HCT116 (cell line): ENCODE data around the gene SNX22. TPM values are rescaled to one million over a fixed set of nuclear protein-coding genes. Genes with fewer than 3 reads are reported as not detected.

Source experiments
- ATAC-seq: fragments of 200-7000 bp; cut with Tn5 transposase; 2 replicates; pipeline ENCODE4 v1.9.1; 2020; ENCODE audit warnings: mild to moderate bottlenecking, moderate library complexity
- BruUV-seq: library from RNA; stranded (reverse); fragments of 400-500 nt; replicated peaks from 2 replicates; lab custom pipeline; 2021; lab: Mats Ljungman, UMichigan
- CTCF ChIA-PET: fragments of 300-600 bp; sonication (Branson Sonifier 250); formaldehyde crosslinking; loops from one replicate; lab custom pipeline; 2021; ENCODE audit warnings: antibody characterized with exemption; lab: Charles Lee
- POLR2A ChIA-PET: fragments of 300-600, 350-600 bp; sonication (Branson Sonifier 250); formaldehyde crosslinking; loops from one replicate; lab custom pipeline; 2021; ENCODE audit warnings: antibody characterized with exemption; lab: Charles Lee
- RAD21 ChIA-PET, 2 experiments: fragments of 300-600 bp; sonication (Branson Sonifier 250); formaldehyde crosslinking; loops; one replicate each; lab custom pipeline; 2023; ENCODE audit warnings: low total read pairs in 2 of 2; ENCODE audit not compliant: uncharacterized antibody in 2 of 2, unreplicated experiment in 2 of 2, low non-redundant PET in 1 of 2; lab: Charles Lee
- DNase-seq: peaks from one replicate; pipeline ENCODE4 v3.0.0-alpha.2; 2010; ENCODE audit warnings: low read depth, low spot score
- H2AFZ ChIP-seq: fragments of 200-600 bp; shearing (Covaris generic), sonication (generic); 2 replicates; pipeline ENCODE4 v1.6.1; 2017; ENCODE audit warnings: low read depth, mixed run types, mixed read lengths, antibody characterized with exemption, low read length; ENCODE audit not compliant: poor library complexity, severe bottlenecking
- H3K27ac ChIP-seq: 2 replicates; pipeline ENCODE4 v1.5.1; 2012; ENCODE audit warnings: low read depth, low read length
- H3K27me3 ChIP-seq: fragments of 200-600 bp; sonication (generic); 2 replicates; pipeline ENCODE4 v1.6.1; 2016; ENCODE audit warnings: mixed run types, low read length, mixed read lengths; ENCODE audit not compliant: insufficient read depth
- H3K36me3 ChIP-seq, 2 experiments: fragments of 200-500 bp in 1 of 2; fragments of 200-600 bp in 1 of 2; sonication (Bioruptor generic) in 1 of 2; sonication (generic) in 1 of 2; 2 replicates each; pipeline versions ENCODE4 v1.5.1 to v1.6.1; 2014 to 2016; ENCODE audit warnings: low read length in 2 of 2, inconsistent platforms in 1 of 2, mixed read lengths in 1 of 2, mixed run types in 1 of 2; ENCODE audit not compliant: insufficient read depth in 2 of 2, control insufficient read depth in 1 of 2
- H3K4me1 ChIP-seq, 2 experiments: fragments of 200-600 bp in 1 of 2; sonication (generic) in 1 of 2; 2 replicates each; pipeline versions ENCODE4 v1.5.1 to v1.6.1; 2012 to 2017; ENCODE audit warnings: low read length in 2 of 2, inconsistent platforms in 1 of 2, mild to moderate bottlenecking in 1 of 2, mixed read lengths in 1 of 2, mixed run types in 1 of 2, moderate library complexity in 1 of 2; ENCODE audit not compliant: insufficient read depth in 2 of 2, control insufficient read depth in 1 of 2
- H3K4me2 ChIP-seq: fragments of 200-600 bp; sonication (generic); 2 replicates; pipeline ENCODE4 v1.6.1; 2017; ENCODE audit warnings: mixed run types, low read length, mixed read lengths
- H3K4me3 ChIP-seq, 2 experiments: fragments of 200-600 bp in 1 of 2; sonication (generic) in 1 of 2; replicated peaks in 1 of 2; 2 replicates each; pipeline ENCODE4 v1.5.1; 2011 to 2016; ENCODE audit warnings: low read length in 2 of 2, control low read depth in 1 of 2, low read depth in 1 of 2, mild to moderate bottlenecking in 1 of 2, mixed read lengths in 1 of 2, mixed run types in 1 of 2
- H3K79me2 ChIP-seq: fragments of 200-600 bp; sonication (generic); 2 replicates; pipeline ENCODE4 v1.6.1; 2017; ENCODE audit warnings: mild to moderate bottlenecking, mixed run types, low read length, moderate library complexity, mixed read lengths; ENCODE audit not compliant: insufficient read depth
- H3K9ac ChIP-seq: fragments of 200-600 bp; sonication (generic); 2 replicates; pipeline ENCODE4 v1.6.1; 2016; ENCODE audit warnings: low read length, mixed read lengths
- H3K9me2 ChIP-seq: fragments of 200-600 bp; sonication (generic), shearing (Covaris generic); 2 replicates; pipeline ENCODE4 v1.6.1; 2017; ENCODE audit warnings: mixed run types, mild to moderate bottlenecking, moderate library complexity; ENCODE audit not compliant: insufficient read depth
- H3K9me3 ChIP-seq, 2 experiments: fragments of 200-500 bp in 1 of 2; fragments of 200-600 bp in 1 of 2; sonication (Bioruptor generic) in 1 of 2; sonication (generic) in 1 of 2; 2 replicates each; pipeline ENCODE4 v1.6.1; 2014 to 2017; ENCODE audit warnings: low read length in 2 of 2, mixed read lengths in 2 of 2, inconsistent platforms in 1 of 2, low read depth in 1 of 2, mild to moderate bottlenecking in 1 of 2, mixed run types in 1 of 2, moderate library complexity in 1 of 2; ENCODE audit not compliant: control insufficient read depth in 1 of 2, insufficient read depth in 1 of 2
- H4K20me1 ChIP-seq: fragments of 200-600 bp; sonication (generic), shearing (Covaris generic); 2 replicates; pipeline ENCODE4 v1.6.1; 2017; ENCODE audit warnings: mixed run types, mild to moderate bottlenecking, moderate library complexity; ENCODE audit not compliant: insufficient read depth
- CBX3 ChIP-seq: IDR thresholded peaks from 2 replicates; pipeline ENCODE4 v1.6.1; 2012; ENCODE audit warnings: low read depth
- ELF1 ChIP-seq: IDR thresholded peaks from 2 replicates; pipeline ENCODE4 v1.6.1; 2012; ENCODE audit warnings: low read depth, borderline replicate concordance
- EZH2 ChIP-seq: fragments of 200-600 bp; sonication (generic); IDR thresholded peaks from 2 replicates; pipeline ENCODE4 v1.6.1; 2017; ENCODE audit warnings: antibody characterized with exemption, mixed run types
- EZH2phosphoT487 ChIP-seq: fragments of 200-600 bp; IDR thresholded peaks from 2 replicates; pipeline ENCODE4 v1.6.1; 2018; ENCODE audit warnings: antibody characterized with exemption, borderline replicate concordance
- POLR2A ChIP-seq: IDR thresholded peaks from 2 replicates; pipeline ENCODE4 v1.7.0; 2011; ENCODE audit warnings: borderline replicate concordance; ENCODE audit not compliant: insufficient read depth, insufficient read length; ENCODE audit errors: extremely low read depth
- RAD21 ChIP-seq: IDR thresholded peaks from 2 replicates; pipeline ENCODE4 v1.6.1; 2012; ENCODE audit warnings: low read depth, mild to moderate bottlenecking
- SRF ChIP-seq: IDR thresholded peaks from 2 replicates; pipeline ENCODE4 v1.6.1; 2012; ENCODE audit warnings: low read depth
- TCF7L2 ChIP-seq: IDR thresholded peaks from 2 replicates; pipeline ENCODE4 v1.7.0; 2011; ENCODE audit warnings: borderline replicate concordance, inconsistent platforms; ENCODE audit not compliant: insufficient read depth, insufficient read length; ENCODE audit errors: extremely low read depth
- ZFX ChIP-seq: fragments of 450-650 bp; IDR thresholded peaks from 2 replicates; pipeline ENCODE4 v1.6.1; 2017
- intact Hi-C: fragments of 100-400 bp; cut with micrococcal nuclease; formaldehyde crosslinking; loops from 2 replicates; pipeline ENCODE4 v1.10.0; 2022
- total RNA-seq: library from RNA; stranded (reverse); gene quantifications from one replicate; pipeline ENCODE4 v1.2.1, GENCODE V29; 2021; ENCODE audit not compliant: unreplicated experiment
- TF ChIP-seq, protein P1 (sequence below): IDR thresholded peaks from 2 replicates; pipeline ENCODE4 v1.6.1; 2011; ENCODE audit warnings: mild to moderate bottlenecking, low read length, moderate library complexity; ENCODE audit not compliant: insufficient replicate concordance; ENCODE audit errors: extremely low read depth
- TF ChIP-seq, protein P2 (sequence below): IDR thresholded peaks from 2 replicates; pipeline ENCODE4 v1.6.1; 2012

Gene SNX22
- total RNA-seq, 1 experiment from 2014 or later: 6.3 TPM

DNA sequence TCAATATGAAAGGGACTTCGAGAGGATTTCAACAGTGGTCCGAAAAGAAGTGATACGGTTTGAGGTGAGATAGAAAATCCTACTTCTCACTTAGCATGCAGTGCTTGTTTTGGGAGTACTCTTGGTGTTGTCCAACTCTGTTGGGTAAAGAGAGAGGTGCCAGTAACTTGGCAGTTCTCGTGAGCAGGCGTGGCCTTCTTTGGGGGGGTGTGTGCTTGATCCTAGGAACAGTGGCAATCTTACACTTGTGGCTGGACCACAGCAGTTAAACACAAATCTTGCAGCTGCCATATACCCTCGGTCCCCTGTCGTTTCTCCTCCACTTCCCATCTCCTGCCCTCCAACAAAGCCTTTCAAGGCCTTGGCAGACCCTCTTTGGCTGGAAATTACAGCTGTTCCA lies 15.2 kb upstream of the SNX22 start:
- Histone ChIP-seq H3K9me2 (no peaks in the 10 kb centered on the region), H3K4me2 (no peak overlapping the region), H3K4me3 (no peak overlapping the region), H3K36me3 (peaks cover 35 to 46% of the 10 kb centered on the region in 2 experiments), H2AFZ (no peak overlapping the region), H3K9ac (no peak overlapping the region), H3K79me2 (no peaks in the 10 kb centered on the region), H3K27ac (no peak overlapping the region), H3K27me3 (no peaks in the 10 kb centered on the region), H4K20me1 (no peaks in the 10 kb centered on the region), H3K9me3 (no peaks in the 10 kb centered on the region), H3K4me1 (no peaks in the 10 kb centered on the region)
- RAD21 ChIA-PET: no interaction called here
- CTCF ChIA-PET: no interaction called here
- no peak for DNase-seq
- BruUV-seq: no TSS peak
- intact Hi-C loops: no loop called here
- no peak for ATAC-seq
- TF ChIP-seq ELF1 (no peak), SRF (no peak), POLR2A (no peak), TCF7L2 (no peak), EZH2 (no peak), RAD21 (no peak)
- TF ChIP-seq, protein P1, sequence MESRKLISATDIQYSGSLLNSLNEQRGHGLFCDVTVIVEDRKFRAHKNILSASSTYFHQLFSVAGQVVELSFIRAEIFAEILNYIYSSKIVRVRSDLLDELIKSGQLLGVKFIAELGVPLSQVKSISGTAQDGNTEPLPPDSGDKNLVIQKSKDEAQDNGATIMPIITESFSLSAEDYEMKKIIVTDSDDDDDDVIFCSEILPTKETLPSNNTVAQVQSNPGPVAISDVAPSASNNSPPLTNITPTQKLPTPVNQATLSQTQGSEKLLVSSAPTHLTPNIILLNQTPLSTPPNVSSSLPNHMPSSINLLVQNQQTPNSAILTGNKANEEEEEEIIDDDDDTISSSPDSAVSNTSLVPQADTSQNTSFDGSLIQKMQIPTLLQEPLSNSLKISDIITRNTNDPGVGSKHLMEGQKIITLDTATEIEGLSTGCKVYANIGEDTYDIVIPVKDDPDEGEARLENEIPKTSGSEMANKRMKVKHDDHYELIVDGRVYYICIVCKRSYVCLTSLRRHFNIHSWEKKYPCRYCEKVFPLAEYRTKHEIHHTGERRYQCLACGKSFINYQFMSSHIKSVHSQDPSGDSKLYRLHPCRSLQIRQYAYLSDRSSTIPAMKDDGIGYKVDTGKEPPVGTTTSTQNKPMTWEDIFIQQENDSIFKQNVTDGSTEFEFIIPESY: no peak
- POLR2A ChIA-PET: no interaction called here

DNA sequence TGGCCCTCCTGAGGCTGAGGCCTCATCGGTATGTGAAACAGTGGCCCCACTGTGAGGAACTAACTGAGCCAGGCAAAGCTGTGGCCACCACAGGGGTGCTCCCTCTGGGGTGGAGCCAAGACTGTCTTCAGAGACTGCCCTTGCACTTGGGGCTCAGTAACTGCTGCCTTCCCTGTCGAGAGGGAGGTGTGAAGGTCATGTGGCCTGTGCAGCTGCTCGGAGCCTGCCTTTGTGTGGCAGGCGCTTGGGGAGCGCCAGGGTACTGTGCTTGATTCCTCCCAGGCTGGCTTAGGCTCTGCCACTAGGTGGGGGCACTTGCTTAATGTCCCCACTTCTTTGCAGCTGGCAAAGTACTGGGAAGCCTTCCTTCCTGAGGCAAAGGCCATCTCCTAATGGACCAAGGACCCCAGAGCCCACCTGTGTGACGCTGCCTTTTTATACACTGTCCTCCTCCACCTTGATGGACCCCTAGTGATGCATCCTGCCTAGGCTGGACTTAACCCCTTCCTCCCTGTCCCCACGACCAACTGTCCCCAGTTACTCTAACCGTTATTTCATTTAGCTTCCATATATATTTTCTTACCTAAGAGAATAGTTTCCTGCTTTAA lies 14.2 kb upstream of the SNX22 start:
- H3K79me2 ChIP-seq: no peaks in the 10 kb centered on the region
- H3K4me1 ChIP-seq: no peaks in the 10 kb centered on the region
- no peak for TF ChIP-seq ELF1
- no peak for TF ChIP-seq ZFX
- no peak for TF ChIP-seq EZH2phosphoT487
- TF ChIP-seq CBX3: no peak
- TF ChIP-seq, protein P2, sequence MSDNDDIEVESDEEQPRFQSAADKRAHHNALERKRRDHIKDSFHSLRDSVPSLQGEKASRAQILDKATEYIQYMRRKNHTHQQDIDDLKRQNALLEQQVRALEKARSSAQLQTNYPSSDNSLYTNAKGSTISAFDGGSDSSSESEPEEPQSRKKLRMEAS: no peak
- no peak overlapping the region for H3K9ac ChIP-seq
- H3K9me3 ChIP-seq: no peaks in the 10 kb centered on the region
- H3K27me3 ChIP-seq: no peaks in the 10 kb centered on the region
- intact Hi-C loops: no loop called here
- ChIA-PET POLR2A (no interaction called here), RAD21 (no interaction called here), CTCF (no interaction called here)
- H2AFZ ChIP-seq: no peak overlapping the region
- no peaks in the 10 kb centered on the region for H4K20me1 ChIP-seq
- no peaks in the 10 kb centered on the region for H3K9me2 ChIP-seq
- DNase-seq: no peak
- ATAC-seq: no peak
- H3K4me3 ChIP-seq: no peak overlapping the region
- H3K4me2 ChIP-seq: no peak overlapping the region
- H3K27ac ChIP-seq: no peak overlapping the region
- peaks cover 28 to 36% of the 10 kb centered on the region in 2 experiments for H3K36me3 ChIP-seq
- BruUV-seq: no TSS peak
